Smooth muscle cell (in vitro differentiated cells): ENCODE data around the gene KLRF1. TPM values are rescaled to one million over a fixed set of nuclear protein-coding genes. Genes with fewer than 3 reads are reported as not detected.

ENCODE experiments used
- DNase-seq: peaks from one replicate; lab custom pipeline; 2025; ENCODE audit not compliant: unreplicated experiment; lab: John Stamatoyannopoulos, UW
- H2AFZ ChIP-seq: fragments of 200-600 bp; sonication (generic); 2 replicates; pipeline ENCODE4 v1.6.0; 2016; ENCODE audit warnings: antibody characterized with exemption, low read depth, mild to moderate bottlenecking
- H3F3A ChIP-seq: fragments of 200-600 bp; sonication (generic); 2 replicates; pipeline ENCODE4 v1.6.0; 2017; ENCODE audit warnings: antibody characterized with exemption, low read depth
- H3K27ac ChIP-seq: fragments of 200-600 bp; sonication (generic); 2 replicates; pipeline ENCODE4 v1.5.1; 2016; ENCODE audit warnings: low read depth, mild to moderate bottlenecking
- H3K27me3 ChIP-seq: fragments of 200-600 bp; sonication (generic); 2 replicates; pipeline ENCODE4 v1.6.1; 2016; ENCODE audit warnings: low read depth, mild to moderate bottlenecking
- H3K36me3 ChIP-seq: fragments of 200-600 bp; sonication (generic); 2 replicates; pipeline ENCODE4 v1.5.1; 2016; ENCODE audit warnings: low read depth
- H3K4me1 ChIP-seq: fragments of 200-600 bp; sonication (generic); 2 replicates; pipeline ENCODE4 v1.5.1; 2016; ENCODE audit warnings: low read depth
- H3K4me2 ChIP-seq: fragments of 200-600 bp; sonication (generic); 2 replicates; pipeline ENCODE4 v1.6.0; 2016; ENCODE audit warnings: mild to moderate bottlenecking
- H3K4me3 ChIP-seq: fragments of 200-600 bp; sonication (generic); 2 replicates; pipeline ENCODE4 v1.5.1; 2016; ENCODE audit warnings: mild to moderate bottlenecking
- H3K79me2 ChIP-seq: fragments of 200-600 bp; sonication (generic); 2 replicates; pipeline ENCODE4 v1.6.0; 2016; ENCODE audit warnings: low read depth, mild to moderate bottlenecking
- H3K9ac ChIP-seq: fragments of 200-600 bp; sonication (generic); 2 replicates; pipeline ENCODE4 v1.6.0; 2016; ENCODE audit warnings: low read depth
- H3K9me3 ChIP-seq: fragments of 200-600 bp; sonication (generic); replicated peaks from 2 replicates; pipeline ENCODE4 v1.5.1; 2016; ENCODE audit warnings: low read depth
- H4K20me1 ChIP-seq: fragments of 200-600 bp; sonication (generic); 2 replicates; pipeline ENCODE4 v1.6.0; 2016; ENCODE audit warnings: low read depth
- CTCF ChIP-seq: fragments of 200-600 bp; sonication (generic); IDR thresholded peaks from 2 replicates; pipeline ENCODE4 v1.5.1; 2017; ENCODE audit warnings: borderline replicate concordance, mild to moderate bottlenecking, antibody characterized with exemption; ENCODE audit not compliant: insufficient read depth, poor library complexity, severe bottlenecking
- WGBS: methylation state at CpG from one replicate; pipeline ENCODE4 v1.1.7; 2016; ENCODE audit warnings: low lambda C conversion rate; 5-methylcytosine and 5-hydroxymethylcytosine counted together
- polyA plus RNA-seq: library from polyadenylated mRNA; unstranded; fragments of >200 nt; fragmentation: Nextera tagmentation; extraction: Ambion mirVana; gene quantifications from 2 replicates; pipeline ENCODE4 v1.2.1, GENCODE V29; 2016
- total RNA-seq: library from RNA; depleted of rRNA; stranded (reverse); fragments of >200 nt; gene quantifications from 2 replicates; pipeline ENCODE4 v1.2.3, GENCODE V29; 2014

The KLRF1 gene
- total and polyA plus RNA-seq, 2 experiments from 2014 or later, result not detected

GRCh38 chr12:9806714-9807113, 20.6 kb upstream of the KLRF1 start:
- H3K4me3 ChIP-seq, result no peak overlapping the region
- WGBS, result 88% methylated on average over 4 of the region's 4 CpGs
- H3K9me3 ChIP-seq, result no peaks in the 10 kb centered on the region
- no peak overlapping the region for H3K4me2 ChIP-seq
- no peak for DNase-seq
- no peaks in the 10 kb centered on the region for H3K36me3 ChIP-seq
- no peak overlapping the region for H3K9ac ChIP-seq
- H4K20me1 ChIP-seq, result no peaks in the 10 kb centered on the region
- H3K4me1 ChIP-seq, result no peaks in the 10 kb centered on the region
- TF ChIP-seq CTCF, result no peak
- no peaks in the 10 kb centered on the region for H3K79me2 ChIP-seq
- no peaks in the 10 kb centered on the region for H3K27me3 ChIP-seq
- H3F3A ChIP-seq, result no peaks in the 10 kb centered on the region
- H2AFZ ChIP-seq, result no peak overlapping the region
- no peak overlapping the region for H3K27ac ChIP-seq

- Histone ChIP-seq H3K4me2 (no peak overlapping the region), H3K27ac (no peak overlapping the region), H3F3A (no peaks in the 10 kb centered on the region), H4K20me1 (no peaks in the 10 kb centered on the region), H3K36me3 (no peaks in the 10 kb centered on the region), H2AFZ (no peak overlapping the region), H3K9me3 (no peaks in the 10 kb centered on the region), H3K9ac (no peak overlapping the region), H3K4me1 (no peaks in the 10 kb centered on the region), H3K4me3 (no peak overlapping the region), H3K79me2 (no peaks in the 10 kb centered on the region), H3K27me3 (no peaks in the 10 kb centered on the region)
- WGBS, result 84% methylated on average over 3 of the region's 3 CpGs
- no peak for TF ChIP-seq CTCF
- DNase-seq, result no peak
These were observed 18.8 kb upstream of the KLRF1 start for GRCh38 chr12:9808504-9808903.

- TF ChIP-seq CTCF, result no peak
- no peaks in the 10 kb centered on the region for H3F3A ChIP-seq
- no peak overlapping the region for H3K4me2 ChIP-seq
- no peaks in the 10 kb centered on the region for H3K79me2 ChIP-seq
- H3K27ac ChIP-seq, result no peak overlapping the region
- H4K20me1 ChIP-seq, result no peaks in the 10 kb centered on the region
- no peak overlapping the region for H3K9ac ChIP-seq
- H3K9me3 ChIP-seq, result no peaks in the 10 kb centered on the region
- H3K4me3 ChIP-seq, result no peak overlapping the region
- H3K4me1 ChIP-seq, result no peaks in the 10 kb centered on the region
- DNase-seq, result no peak
- H3K36me3 ChIP-seq, result no peaks in the 10 kb centered on the region
- no peak overlapping the region for H2AFZ ChIP-seq
- 86% methylated on average over 4 of the region's 4 CpGs for WGBS
- H3K27me3 ChIP-seq, result no peaks in the 10 kb centered on the region
These were observed 17.9 kb upstream of the KLRF1 start for GRCh38 chr12:9809338-9809737.

- H2AFZ ChIP-seq, result no peak overlapping the region
- H3K27me3 ChIP-seq, result no peaks in the 10 kb centered on the region
- no peaks in the 10 kb centered on the region for H3K4me1 ChIP-seq
- no peak overlapping the region for H3K4me2 ChIP-seq
- no peaks in the 10 kb centered on the region for H3K9me3 ChIP-seq
- TF ChIP-seq CTCF, result no peak
- H3K36me3 ChIP-seq, result no peaks in the 10 kb centered on the region
- H3K79me2 ChIP-seq, result no peaks in the 10 kb centered on the region
- no peaks in the 10 kb centered on the region for H4K20me1 ChIP-seq
- no peaks in the 10 kb centered on the region for H3F3A ChIP-seq
- DNase-seq, result no peak
- H3K4me3 ChIP-seq, result no peak overlapping the region
- H3K27ac ChIP-seq, result no peak overlapping the region
- H3K9ac ChIP-seq, result no peak overlapping the region
These were observed 17.4 kb upstream of the KLRF1 start for GRCh38 chr12:9809866-9810265.
